OCI-LY7 (cell line): ENCODE measurements around the gene KAZN. TPM values are rescaled to one million over a fixed set of nuclear protein-coding genes. Genes with fewer than 3 reads are reported as not detected.
A peak's percentile ranks its signal among the peaks of the same experiment; 100 is the strongest.

Experiments
- BruUV-seq: library from RNA; stranded (reverse); fragments of 400-500 nt; replicated peaks from 2 replicates; lab custom pipeline; 2021; lab: Mats Ljungman, UMichigan
- CTCF ChIA-PET: fragments of 300-600 bp; sonication (Branson Sonifier 250); formaldehyde crosslinking; loops from one replicate; lab custom pipeline; 2022; ENCODE audit warnings: antibody characterized with exemption; ENCODE audit not compliant: unreplicated experiment; lab: Charles Lee
- POLR2A ChIA-PET: fragments of 300-600 bp; sonication (Branson Sonifier 250); formaldehyde crosslinking; loops from one replicate; lab custom pipeline; 2022; ENCODE audit warnings: antibody characterized with exemption; lab: Charles Lee
- DNase-seq: peaks from one replicate; pipeline ENCODE4 v3.0.0-alpha.2; 2015; ENCODE audit warnings: low spot score
- H2AFZ ChIP-seq: fragments of 200-600 bp; sonication (generic), shearing (Covaris generic); 2 replicates; pipeline ENCODE4 v1.6.1; 2014; ENCODE audit warnings: mild to moderate bottlenecking, antibody characterized with exemption, low read length, moderate library complexity
- H3K27ac ChIP-seq: fragments of 200-600 bp; sonication (generic); 2 replicates; pipeline ENCODE4 v1.5.1; 2014; ENCODE audit warnings: mixed run types, low read depth, mild to moderate bottlenecking, moderate library complexity, low read length, inconsistent platforms; ENCODE audit not compliant: poor library complexity, severe bottlenecking
- H3K36me3 ChIP-seq: fragments of 200-600 bp; sonication (generic); 2 replicates; pipeline ENCODE4 v1.6.1; 2014; ENCODE audit warnings: mild to moderate bottlenecking, antibody characterized with exemption, low read length, moderate library complexity, mixed read lengths; ENCODE audit not compliant: insufficient read depth
- H3K4me1 ChIP-seq: fragments of 200-600 bp; sonication (generic); 2 replicates; pipeline ENCODE4 v1.5.1; 2014; ENCODE audit warnings: mild to moderate bottlenecking, low read length; ENCODE audit not compliant: insufficient read depth, poor library complexity, severe bottlenecking
- H3K4me2 ChIP-seq: fragments of 200-600 bp; sonication (generic); 2 replicates; pipeline ENCODE4 v1.6.1; 2014; ENCODE audit warnings: mild to moderate bottlenecking, low read length
- H3K4me3 ChIP-seq: fragments of 200-600 bp; sonication (generic); 2 replicates; pipeline ENCODE4 v1.5.1; 2014; ENCODE audit warnings: mild to moderate bottlenecking, low read depth, low read length; ENCODE audit not compliant: poor library complexity, severe bottlenecking
- H3K79me2 ChIP-seq: fragments of 200-600 bp; sonication (generic); 2 replicates; pipeline ENCODE4 v1.6.1; 2016; ENCODE audit warnings: low read depth, mild to moderate bottlenecking, low read length, moderate library complexity, mixed read lengths; ENCODE audit not compliant: insufficient read depth
- H3K9me2 ChIP-seq: fragments of 200-600 bp; sonication (generic); 2 replicates; pipeline ENCODE4 v1.6.1; 2016; ENCODE audit warnings: mild to moderate bottlenecking, low read length, mixed read lengths; ENCODE audit not compliant: insufficient read depth
- H3K9me3 ChIP-seq: fragments of 200-600 bp; sonication (generic); 2 replicates; pipeline ENCODE4 v1.6.1; 2014; ENCODE audit warnings: mild to moderate bottlenecking, mixed run types, low read length, mixed read lengths
- H4K20me1 ChIP-seq: fragments of 200-600 bp; sonication (generic); 2 replicates; pipeline ENCODE4 v1.6.1; 2014; ENCODE audit warnings: mild to moderate bottlenecking, antibody characterized with exemption, low read length, moderate library complexity, mixed read lengths; ENCODE audit not compliant: insufficient read depth
- EZH2phosphoT487 ChIP-seq: fragments of 200-600 bp; sonication (generic); IDR thresholded peaks from 2 replicates; pipeline ENCODE4 v1.6.1; 2018; ENCODE audit warnings: low read depth, borderline replicate concordance, mild to moderate bottlenecking, mixed run types, antibody characterized with exemption, low read length, moderate library complexity, mixed read lengths
- intact Hi-C: fragments of 100-400 bp; cut with micrococcal nuclease; formaldehyde crosslinking; loops from one replicate; pipeline ENCODE4 v1.10.0; 2022; ENCODE audit not compliant: unreplicated experiment
- total RNA-seq, 2 experiments: library from RNA; depleted of rRNA in 1 of 2; stranded (reverse); fragments of >200 nt in 1 of 2; shearing (Covaris generic) in 1 of 2; gene quantifications; 2 replicates each; pipeline ENCODE4 v1.2.3, GENCODE V29; 2014 to 2022
- TF ChIP-seq, protein P1 (sequence below): fragments of 200-600 bp; sonication (generic); conservative IDR thresholded peaks from 2 replicates; pipeline ENCODE4 v1.5.1; 2014; ENCODE audit warnings: mild to moderate bottlenecking, antibody characterized with exemption, low read length, moderate library complexity, mixed read lengths

The KAZN gene
- total RNA-seq, 2 experiments from 2014 or later: 0.40 to 2.4 TPM

DNA sequence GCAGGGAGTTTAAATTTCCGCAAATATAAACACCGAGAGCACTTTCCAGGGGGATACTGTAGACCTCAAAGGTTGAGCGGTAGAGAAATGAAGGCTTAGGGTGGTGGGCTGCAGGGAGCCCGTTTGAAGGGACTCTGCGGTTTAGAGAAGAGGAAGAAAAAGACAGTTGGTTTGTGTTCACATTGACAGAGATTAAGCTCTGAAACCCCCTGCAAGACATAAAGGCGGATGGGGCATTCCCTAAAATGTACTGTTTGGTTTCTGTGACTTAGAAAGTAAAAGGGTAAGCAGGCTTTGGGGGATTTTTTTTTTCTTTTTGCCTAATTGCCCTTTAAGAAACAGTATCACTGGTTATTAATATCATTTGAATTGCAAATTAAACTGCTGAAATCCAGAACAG, 1.3 kb downstream of the KAZN start:
- peak; percentile 21 for DNase-seq
- no peak overlapping the region for H3K27ac ChIP-seq
- no peak overlapping the region for H3K4me3 ChIP-seq
- intact Hi-C loops: no loop called here
- H3K9me3 ChIP-seq: no peaks in the 10 kb centered on the region
- H3K9me2 ChIP-seq: no peaks in the 10 kb centered on the region
- no peaks in the 10 kb centered on the region for H3K36me3 ChIP-seq
- TF ChIP-seq, protein P1, sequence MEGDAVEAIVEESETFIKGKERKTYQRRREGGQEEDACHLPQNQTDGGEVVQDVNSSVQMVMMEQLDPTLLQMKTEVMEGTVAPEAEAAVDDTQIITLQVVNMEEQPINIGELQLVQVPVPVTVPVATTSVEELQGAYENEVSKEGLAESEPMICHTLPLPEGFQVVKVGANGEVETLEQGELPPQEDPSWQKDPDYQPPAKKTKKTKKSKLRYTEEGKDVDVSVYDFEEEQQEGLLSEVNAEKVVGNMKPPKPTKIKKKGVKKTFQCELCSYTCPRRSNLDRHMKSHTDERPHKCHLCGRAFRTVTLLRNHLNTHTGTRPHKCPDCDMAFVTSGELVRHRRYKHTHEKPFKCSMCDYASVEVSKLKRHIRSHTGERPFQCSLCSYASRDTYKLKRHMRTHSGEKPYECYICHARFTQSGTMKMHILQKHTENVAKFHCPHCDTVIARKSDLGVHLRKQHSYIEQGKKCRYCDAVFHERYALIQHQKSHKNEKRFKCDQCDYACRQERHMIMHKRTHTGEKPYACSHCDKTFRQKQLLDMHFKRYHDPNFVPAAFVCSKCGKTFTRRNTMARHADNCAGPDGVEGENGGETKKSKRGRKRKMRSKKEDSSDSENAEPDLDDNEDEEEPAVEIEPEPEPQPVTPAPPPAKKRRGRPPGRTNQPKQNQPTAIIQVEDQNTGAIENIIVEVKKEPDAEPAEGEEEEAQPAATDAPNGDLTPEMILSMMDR: no peak
- TF ChIP-seq EZH2phosphoT487: no peak
- no TSS peak for BruUV-seq
- H2AFZ ChIP-seq: no peak overlapping the region
- H3K4me2 ChIP-seq: peak overlapping the region; percentile 22
- H4K20me1 ChIP-seq: no peaks in the 10 kb centered on the region
- ChIA-PET CTCF (no interaction called here), POLR2A (interaction anchor here (0.7 kb wide), 1 partner anchor 11 kb away, joined by 3 read pairs; no protein-coding TSS in a partner anchor)
- H3K4me1 ChIP-seq: peaks cover 12% of the 10 kb centered on the region
- H3K79me2 ChIP-seq: no peaks in the 10 kb centered on the region

DNA sequence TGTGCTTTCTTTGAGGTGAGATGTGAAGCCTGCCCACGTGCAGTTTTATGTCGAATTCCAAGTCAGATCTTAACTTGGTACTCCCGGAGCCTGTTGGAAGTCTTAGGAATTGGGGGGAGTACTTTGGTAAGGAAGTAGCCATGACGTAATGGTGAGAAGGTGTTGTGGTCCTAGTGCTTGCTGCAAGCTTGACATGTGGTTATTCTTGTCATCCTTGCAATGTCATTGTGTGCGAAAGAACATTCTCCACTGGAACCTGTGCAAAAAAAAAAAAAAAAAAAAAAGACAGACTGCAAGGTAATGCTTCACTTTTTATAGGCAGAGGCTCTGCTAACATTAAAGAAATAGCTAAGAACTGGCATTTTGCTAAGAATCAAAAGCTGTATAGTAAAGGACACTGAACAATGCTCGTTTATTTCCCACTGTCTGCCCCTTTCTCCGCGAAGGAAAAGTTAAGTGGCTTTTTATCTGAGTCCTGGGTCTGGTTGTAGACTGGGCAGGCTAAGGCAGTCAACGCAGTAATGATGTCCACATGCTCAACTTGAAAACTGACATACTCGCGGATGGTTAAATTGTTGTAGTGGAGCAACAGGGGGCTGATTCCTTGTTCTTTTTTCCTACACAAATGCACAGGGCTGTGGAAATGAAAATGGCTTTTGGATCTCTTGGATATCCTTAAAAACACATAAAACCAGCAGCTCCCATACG, 2.1 kb downstream of the KAZN start:
- Histone ChIP-seq H3K9me2 (no peaks in the 10 kb centered on the region), H3K27ac (no peak overlapping the region), H3K9me3 (no peaks in the 10 kb centered on the region), H3K4me1 (peaks cover 12% of the 10 kb centered on the region), H3K79me2 (no peaks in the 10 kb centered on the region), H4K20me1 (no peaks in the 10 kb centered on the region), H2AFZ (no peak overlapping the region), H3K4me3 (no peak overlapping the region), H3K4me2 (0 out of 2 replicates have a peak overlapping the region, but pooled peaks have one; percentile 22), H3K36me3 (no peaks in the 10 kb centered on the region)
- no peak for DNase-seq
- ChIA-PET CTCF (no interaction called here), POLR2A (interaction anchor here (0.5 to 0.7 kb wide), 2 partner anchors 12 to 388 kb away, joined by 3 read pairs; no protein-coding TSS in a partner anchor)
- intact Hi-C loops: no loop called here
- no peak for TF ChIP-seq EZH2phosphoT487
- TF ChIP-seq, protein P1: no peak
- BruUV-seq: no TSS peak

DNA sequence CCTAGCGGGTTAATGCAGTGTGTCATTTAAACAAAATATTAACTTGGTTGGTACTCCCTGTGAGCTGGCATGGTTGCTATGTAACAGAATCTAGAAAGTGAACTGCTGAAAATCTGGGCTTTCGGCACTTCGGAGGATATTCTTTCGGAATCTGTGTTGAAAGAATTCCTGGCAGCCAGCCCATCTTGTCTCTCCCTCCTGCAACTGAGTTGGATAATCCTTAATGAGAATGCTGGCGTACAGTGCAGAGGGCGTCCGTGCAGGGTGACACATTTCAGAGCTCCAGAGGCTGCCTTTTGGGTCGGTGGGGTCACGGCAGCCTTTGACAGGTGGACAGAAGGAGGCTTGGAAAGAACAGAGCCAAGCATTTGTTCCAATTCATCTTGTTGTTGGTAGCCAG, 3.7 kb downstream of the KAZN start:
- BruUV-seq: no TSS peak

More for the DNA sequence above, 3.7 kb downstream of the KAZN start:
- ChIA-PET POLR2A (no interaction called here), CTCF (no interaction called here)
- no peaks in the 10 kb centered on the region for H3K9me2 ChIP-seq
- no peak overlapping the region for H3K4me2 ChIP-seq
- intact Hi-C loops: no loop called here
- H3K36me3 ChIP-seq: no peaks in the 10 kb centered on the region
- H4K20me1 ChIP-seq: no peaks in the 10 kb centered on the region
- H2AFZ ChIP-seq: no peak overlapping the region
- peaks cover 12% of the 10 kb centered on the region for H3K4me1 ChIP-seq
- no peak for TF ChIP-seq EZH2phosphoT487
- TF ChIP-seq, protein P1: no peak
- DNase-seq: no peak
- H3K27ac ChIP-seq: no peak overlapping the region
- H3K9me3 ChIP-seq: no peaks in the 10 kb centered on the region
- H3K4me3 ChIP-seq: no peak overlapping the region
- H3K79me2 ChIP-seq: no peaks in the 10 kb centered on the region
